Mesenchymal stem cell (in vitro differentiated cells and primary cell): Measurements from ENCODE around the gene FILIP1L.

ENCODE experiments used
- DNase-seq: peaks from one replicate; pipeline ENCODE4 v3.0.0-alpha.2; 2013
- H2AFZ ChIP-seq: one replicate; pipeline ENCODE4 v1.6.1; 2013; ENCODE audit warnings: low read depth, mild to moderate bottlenecking, control low read depth, inconsistent platforms, low read length, moderate library complexity
- H2AK5ac ChIP-seq: 2 replicates; pipeline ENCODE4 v1.6.1; 2013; ENCODE audit warnings: low read length, moderate library complexity, mild to moderate bottlenecking, inconsistent platforms; ENCODE audit not compliant: severe bottlenecking
- H2BK120ac ChIP-seq: one replicate; pipeline ENCODE4 v1.6.1; 2013; ENCODE audit warnings: low read depth, mild to moderate bottlenecking, inconsistent platforms, low read length, moderate library complexity
- H2BK12ac ChIP-seq, 2 experiments: one replicate each; pipeline ENCODE4 v1.6.1; 2013; ENCODE audit warnings: inconsistent platforms in 2 of 2, low read length in 2 of 2, mild to moderate bottlenecking in 2 of 2, moderate library complexity in 2 of 2, control low read depth in 1 of 2
- H2BK15ac ChIP-seq: one replicate; pipeline ENCODE4 v1.6.1; 2013; ENCODE audit warnings: mild to moderate bottlenecking, low read depth, inconsistent platforms; ENCODE audit not compliant: poor library complexity, severe bottlenecking
- H2BK5ac ChIP-seq: 2 replicates; pipeline ENCODE4 v1.6.1; 2013; ENCODE audit warnings: low read depth, mild to moderate bottlenecking, low read length, control low read depth, inconsistent platforms; ENCODE audit not compliant: poor library complexity, severe bottlenecking
- H3K14ac ChIP-seq, 2 experiments: one replicate each; pipeline ENCODE4 v1.6.1; 2013; ENCODE audit warnings: inconsistent platforms in 2 of 2, low read length in 2 of 2, control low read depth in 1 of 2, mild to moderate bottlenecking in 1 of 2, moderate library complexity in 1 of 2
- H3K18ac ChIP-seq, 2 experiments: one replicate each; pipeline ENCODE4 v1.6.1; 2013; ENCODE audit warnings: inconsistent platforms in 2 of 2, low read length in 2 of 2, control low read depth in 1 of 2, low read depth in 1 of 2, mild to moderate bottlenecking in 1 of 2
- H3K23ac ChIP-seq, 2 experiments: one replicate each; pipeline ENCODE4 v1.6.1; 2013; ENCODE audit warnings: inconsistent platforms in 2 of 2, low read length in 2 of 2, mild to moderate bottlenecking in 2 of 2, moderate library complexity in 2 of 2, control low read depth in 1 of 2
- H3K27ac ChIP-seq: 2 replicates; pipeline ENCODE4 v1.5.1; 2013; ENCODE audit warnings: mild to moderate bottlenecking, moderate library complexity, low read length, control low read depth, inconsistent platforms; ENCODE audit not compliant: poor library complexity, severe bottlenecking
- H3K27me3 ChIP-seq, 2 experiments: 2 replicates each; pipeline versions ENCODE4 v1.6.1 to v1.7.0; 2013; ENCODE audit warnings: low read length in 2 of 2, mild to moderate bottlenecking in 2 of 2, moderate library complexity in 2 of 2, control low read depth in 1 of 2, inconsistent platforms in 1 of 2; ENCODE audit not compliant: control insufficient read depth in 1 of 2, insufficient read depth in 1 of 2
- H3K36me3 ChIP-seq, 2 experiments: 2 replicates each; pipeline versions ENCODE4 v1.6.1 to v1.7.0; 2013; ENCODE audit warnings: low read length in 2 of 2, control low read depth in 1 of 2, inconsistent platforms in 1 of 2, low read depth in 1 of 2, mild to moderate bottlenecking in 1 of 2; ENCODE audit not compliant: insufficient read depth in 2 of 2, control insufficient read depth in 1 of 2
- H3K4ac ChIP-seq, 2 experiments: one replicate each; pipeline ENCODE4 v1.6.1; 2013; ENCODE audit warnings: inconsistent platforms in 2 of 2, low read length in 2 of 2, mild to moderate bottlenecking in 2 of 2, moderate library complexity in 2 of 2, control low read depth in 1 of 2, low read depth in 1 of 2
- H3K4me1 ChIP-seq: 2 replicates; pipeline ENCODE4 v1.6.1; 2013; ENCODE audit warnings: low read depth, low read length, control low read depth; ENCODE audit not compliant: control insufficient read depth, insufficient read depth
- H3K4me2 ChIP-seq: 2 replicates; pipeline ENCODE4 v1.6.1; 2013; ENCODE audit warnings: low read length, mild to moderate bottlenecking, inconsistent platforms; ENCODE audit not compliant: poor library complexity, severe bottlenecking
- H3K4me3 ChIP-seq, 2 experiments: 2 replicates each; pipeline versions ENCODE4 v1.5.1 to v1.7.0; 2013; ENCODE audit warnings: low read length in 2 of 2, mild to moderate bottlenecking in 2 of 2, control low read depth in 1 of 2, low read depth in 1 of 2; ENCODE audit not compliant: insufficient read depth in 1 of 2
- H3K79me1 ChIP-seq: replicated peaks from 2 replicates; pipeline ENCODE4 v1.6.1; 2013; ENCODE audit warnings: mild to moderate bottlenecking, control low read depth, low read length, inconsistent platforms; ENCODE audit not compliant: poor library complexity, severe bottlenecking
- H3K9ac ChIP-seq: 2 replicates; pipeline ENCODE4 v1.7.0; 2013; ENCODE audit warnings: mild to moderate bottlenecking, low read length, moderate library complexity
- H3K9me3 ChIP-seq: 2 replicates; pipeline ENCODE4 v1.7.0; 2013; ENCODE audit warnings: mild to moderate bottlenecking, low read length; ENCODE audit not compliant: control insufficient read depth
- H4K8ac ChIP-seq: one replicate; pipeline ENCODE4 v1.6.1; 2013; ENCODE audit warnings: inconsistent platforms, mild to moderate bottlenecking, low read length, moderate library complexity
- H4K91ac ChIP-seq: one replicate; pipeline ENCODE4 v1.6.1; 2013; ENCODE audit warnings: mild to moderate bottlenecking, low read length, inconsistent platforms
- WGBS: methylation state at CpG from one replicate; pipeline ENCODE4 v1.1.7; 2013; ENCODE audit warnings: mixed read lengths; 5-methylcytosine and 5-hydroxymethylcytosine counted together

The FILIP1L gene

DNA sequence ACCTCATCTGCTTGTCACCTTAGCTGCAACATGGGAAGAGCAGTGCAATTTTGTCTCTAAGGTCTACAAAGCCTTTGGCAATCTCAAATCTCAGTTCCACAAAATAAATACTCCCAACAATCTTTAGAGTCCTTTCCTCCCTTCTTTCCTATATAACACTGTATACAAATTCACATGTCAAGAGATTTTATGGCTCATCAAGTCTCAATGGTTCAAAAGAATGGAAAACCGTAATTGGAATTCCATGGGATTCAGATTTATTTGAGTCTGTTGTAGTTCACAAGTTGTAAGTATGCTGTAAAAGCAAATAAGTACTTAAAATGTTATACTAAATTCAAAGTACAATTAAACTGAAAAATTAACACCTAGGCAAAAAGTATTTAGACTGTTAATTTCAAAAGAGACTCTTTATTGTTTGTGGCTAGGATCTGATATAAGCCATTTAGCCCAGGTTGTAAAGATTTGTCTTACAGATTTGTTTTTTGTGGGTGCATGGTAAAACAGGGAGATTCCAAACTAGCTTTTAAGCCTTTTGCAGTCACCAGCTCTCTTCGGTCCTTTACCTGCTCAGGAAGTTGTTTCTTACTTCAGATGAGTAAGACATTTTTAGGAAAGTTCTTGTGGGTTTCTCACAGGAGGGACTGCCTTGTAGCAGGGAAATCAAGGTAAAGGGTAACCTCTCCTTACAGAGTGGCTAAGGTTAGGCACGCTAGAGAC is 246.5 kb downstream of the FILIP1L start:
- H3K4ac ChIP-seq, result no peak overlapping the region
- H2AFZ ChIP-seq, result no peak overlapping the region
- H3K9ac ChIP-seq, result no peak overlapping the region
- H3K4me1 ChIP-seq, result peaks cover 10% of the 10 kb centered on the region
- H2BK12ac ChIP-seq, result no peak overlapping the region
- no peak overlapping the region for H3K4me3 ChIP-seq
- no peak overlapping the region for H2BK120ac ChIP-seq
- peaks cover 12 to 64% of the 10 kb centered on the region in 2 experiments for H3K36me3 ChIP-seq
- H3K79me1 ChIP-seq, result peaks cover 4% of the 10 kb centered on the region
- H2AK5ac ChIP-seq, result no peak overlapping the region
- no peak overlapping the region for H2BK15ac ChIP-seq
- no peak for DNase-seq
- no peak overlapping the region for H3K4me2 ChIP-seq
- no peaks in the 10 kb centered on the region for H3K9me3 ChIP-seq
- no peak overlapping the region for H3K14ac ChIP-seq
- no peak overlapping the region for H4K91ac ChIP-seq
- no peaks in the 10 kb centered on the region for H3K27me3 ChIP-seq
- peak overlapping the region; percentile 9 for H3K27ac ChIP-seq
- no peak overlapping the region for H2BK5ac ChIP-seq
- H3K23ac ChIP-seq, result no peak overlapping the region
- 85% methylated on average over 2 of the region's 3 CpGs for WGBS
- no peak overlapping the region for H4K8ac ChIP-seq
- H3K18ac ChIP-seq, result no peak overlapping the region

DNA sequence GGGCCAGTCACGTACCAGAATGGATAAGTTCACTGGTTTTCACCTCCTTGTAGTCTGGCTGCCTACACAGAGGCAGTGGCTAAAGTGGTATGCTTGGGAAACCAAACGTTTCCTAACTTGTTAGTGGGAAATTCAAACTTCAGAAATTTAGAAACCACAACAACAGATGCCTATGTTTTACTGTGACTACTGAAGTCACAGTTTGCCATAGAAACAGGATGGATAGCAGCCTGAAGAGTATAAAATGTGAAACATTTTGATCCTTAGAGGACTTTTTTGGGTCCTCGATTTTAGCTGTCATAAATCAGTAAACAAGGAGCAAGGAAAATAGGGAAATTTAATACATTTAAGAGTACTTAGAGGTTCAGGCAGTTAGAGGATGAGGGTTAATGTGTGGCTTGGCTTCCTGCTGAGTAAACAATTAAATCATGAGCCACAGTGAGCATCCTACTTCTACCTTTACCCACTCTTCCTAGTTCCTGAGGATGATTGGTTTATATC is 248.0 kb downstream of the FILIP1L start:
- H2BK5ac ChIP-seq, result no peak overlapping the region
- H2BK15ac ChIP-seq, result no peak overlapping the region
- no peak overlapping the region for H2BK120ac ChIP-seq
- peak; percentile 79 for DNase-seq
- H3K4me2 ChIP-seq, result no peak overlapping the region
- WGBS, result 87% methylated on average over 2 of the region's 3 CpGs
- no peak overlapping the region for H4K91ac ChIP-seq
- no peak overlapping the region for H3K4me3 ChIP-seq
- no peak overlapping the region for H4K8ac ChIP-seq
- H3K4ac ChIP-seq, result no peak overlapping the region
- no peak overlapping the region for H3K14ac ChIP-seq
- peak overlapping the region; percentile 56 for H3K9ac ChIP-seq
- no peak overlapping the region for H2BK12ac ChIP-seq
- no peak overlapping the region for H2AK5ac ChIP-seq
- no peak overlapping the region for H3K23ac ChIP-seq
- no peaks in the 10 kb centered on the region for H3K9me3 ChIP-seq
- H3K27me3 ChIP-seq, result no peaks in the 10 kb centered on the region
- peaks cover 15 to 74% of the 10 kb centered on the region in 2 experiments for H3K36me3 ChIP-seq
- peak overlapping the region; percentile 44 for H3K27ac ChIP-seq
- no peak overlapping the region for H3K18ac ChIP-seq
- H3K79me1 ChIP-seq, result peaks cover 4% of the 10 kb centered on the region
- H3K4me1 ChIP-seq, result peaks cover 7% of the 10 kb centered on the region
- no peak overlapping the region for H2AFZ ChIP-seq

DNA sequence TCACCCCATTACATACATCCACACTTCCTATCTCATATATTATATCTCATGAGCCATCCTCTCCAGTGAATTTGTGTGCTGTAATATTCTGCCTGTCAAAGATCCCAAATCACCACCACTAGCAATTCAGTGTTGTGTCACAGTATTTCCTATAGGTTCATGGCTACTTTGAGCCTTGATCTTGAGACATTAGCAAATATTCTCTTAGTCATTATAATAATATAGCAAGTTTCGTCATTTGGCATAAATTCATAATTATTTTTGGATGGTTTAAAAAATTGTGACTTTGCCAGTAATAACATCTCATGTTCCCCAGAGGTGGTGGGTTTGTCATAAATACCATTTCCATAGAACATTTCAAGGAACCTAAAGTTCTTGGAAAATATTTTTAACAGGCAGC is 249.0 kb downstream of the FILIP1L start:
- Histone ChIP-seq H3K4me3 (no peak overlapping the region), H3K27me3 (no peaks in the 10 kb centered on the region), H3K14ac (no peak overlapping the region), H3K9ac (no peak overlapping the region), H3K4me2 (no peak overlapping the region), H3K9me3 (no peaks in the 10 kb centered on the region), H2BK120ac (no peak overlapping the region), H3K4me1 (peaks cover 10% of the 10 kb centered on the region), H4K91ac (no peak overlapping the region), H2AK5ac (no peak overlapping the region), H2BK12ac (no peak overlapping the region), H2BK15ac (no peak overlapping the region), H3K79me1 (peaks cover 4% of the 10 kb centered on the region), H3K18ac (no peak overlapping the region), H3K36me3 (peaks cover 14 to 74% of the 10 kb centered on the region in 2 experiments), H3K27ac (no peak overlapping the region), H2BK5ac (no peak overlapping the region), H2AFZ (no peak overlapping the region), H3K23ac (no peak overlapping the region), H4K8ac (no peak overlapping the region), H3K4ac (no peak overlapping the region)
- WGBS, result no CpG with 5 or more reads among the region's 1 CpG
- DNase-seq, result no peak

- 100% methylated on average over 2 of the region's 2 CpGs for WGBS
- no peak overlapping the region for H2AK5ac ChIP-seq
- no peak overlapping the region for H2BK15ac ChIP-seq
- H3K27ac ChIP-seq, result no peak overlapping the region
- peaks cover 4% of the 10 kb centered on the region for H3K79me1 ChIP-seq
- no peak overlapping the region for H2BK120ac ChIP-seq
- H3K18ac ChIP-seq, result peak overlapping the region in 1 of 2 experiments; percentile 52
- H3K36me3 ChIP-seq, result peaks cover 13 to 67% of the 10 kb centered on the region in 2 experiments
- no peak overlapping the region for H3K23ac ChIP-seq
- H3K4me3 ChIP-seq, result no peak overlapping the region
- H3K4me2 ChIP-seq, result no peak overlapping the region
- H3K4me1 ChIP-seq, result peaks cover 10% of the 10 kb centered on the region
- no peak overlapping the region for H2AFZ ChIP-seq
- H2BK5ac ChIP-seq, result no peak overlapping the region
- DNase-seq, result no peak
- H2BK12ac ChIP-seq, result no peak overlapping the region
- H3K27me3 ChIP-seq, result no peaks in the 10 kb centered on the region
- no peak overlapping the region for H4K8ac ChIP-seq
- H3K14ac ChIP-seq, result no peak overlapping the region
- H3K9me3 ChIP-seq, result no peaks in the 10 kb centered on the region
- H3K9ac ChIP-seq, result no peak overlapping the region
- no peak overlapping the region for H4K91ac ChIP-seq
- no peak overlapping the region for H3K4ac ChIP-seq
Measured at GRCh38 chr3:99864289-99864688, 250.0 kb downstream of the FILIP1L start.
